Astrocyte (in vitro differentiated cells and primary cell): ENCODE measurements around the gene RIMS4.

Experiments
- EZH2 ChIP-seq: IDR thresholded peaks from 2 replicates; pipeline ENCODE4 v1.6.1; 2012; ENCODE audit warnings: mild to moderate bottlenecking, low read length, inconsistent platforms; ENCODE audit not compliant: insufficient read depth
- TF ChIP-seq, protein P1 (sequence below): IDR thresholded peaks from 2 replicates; pipeline ENCODE4 v1.5.1; 2011; ENCODE audit warnings: low read depth, mild to moderate bottlenecking, inconsistent platforms, low read length, moderate library complexity; ENCODE audit not compliant: insufficient read depth

DNA sequence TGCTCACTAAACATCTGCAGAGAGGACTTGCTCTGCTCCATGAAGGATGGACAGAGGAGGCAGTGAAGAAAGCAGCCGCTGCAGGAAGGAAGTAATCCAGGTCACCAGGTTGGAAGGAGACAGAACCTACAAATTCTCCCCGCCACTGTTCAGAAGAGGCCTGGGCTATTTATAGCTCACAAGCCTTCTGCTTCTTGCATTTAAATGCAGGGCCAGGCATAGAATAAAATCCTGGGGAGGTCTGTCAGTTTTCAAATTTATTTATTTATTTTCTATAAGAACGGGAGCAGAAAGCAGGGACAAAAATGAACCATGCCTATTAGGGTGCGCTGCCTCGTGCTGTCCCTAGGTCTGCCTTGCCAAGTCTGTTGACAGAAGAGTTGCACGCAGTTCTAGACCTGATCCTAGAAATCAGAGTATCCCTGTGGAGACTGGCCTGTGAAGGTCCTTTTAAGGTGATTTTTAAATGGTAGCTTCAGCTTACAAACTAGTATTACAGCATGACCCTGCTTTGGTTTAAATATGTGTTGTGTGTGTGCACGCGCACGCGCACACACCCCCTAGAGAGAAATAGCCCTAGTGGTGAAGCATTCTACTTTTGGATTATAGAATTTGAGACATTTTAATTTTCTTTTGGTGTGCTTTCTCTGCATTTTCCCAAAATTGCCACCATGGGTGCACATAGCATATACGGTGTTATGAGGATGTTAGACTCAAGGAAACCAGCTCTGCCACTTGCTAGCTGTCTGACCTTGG is 19.5 kb downstream of the RIMS4 start:
- no peak for TF ChIP-seq EZH2
- TF ChIP-seq, protein P1, sequence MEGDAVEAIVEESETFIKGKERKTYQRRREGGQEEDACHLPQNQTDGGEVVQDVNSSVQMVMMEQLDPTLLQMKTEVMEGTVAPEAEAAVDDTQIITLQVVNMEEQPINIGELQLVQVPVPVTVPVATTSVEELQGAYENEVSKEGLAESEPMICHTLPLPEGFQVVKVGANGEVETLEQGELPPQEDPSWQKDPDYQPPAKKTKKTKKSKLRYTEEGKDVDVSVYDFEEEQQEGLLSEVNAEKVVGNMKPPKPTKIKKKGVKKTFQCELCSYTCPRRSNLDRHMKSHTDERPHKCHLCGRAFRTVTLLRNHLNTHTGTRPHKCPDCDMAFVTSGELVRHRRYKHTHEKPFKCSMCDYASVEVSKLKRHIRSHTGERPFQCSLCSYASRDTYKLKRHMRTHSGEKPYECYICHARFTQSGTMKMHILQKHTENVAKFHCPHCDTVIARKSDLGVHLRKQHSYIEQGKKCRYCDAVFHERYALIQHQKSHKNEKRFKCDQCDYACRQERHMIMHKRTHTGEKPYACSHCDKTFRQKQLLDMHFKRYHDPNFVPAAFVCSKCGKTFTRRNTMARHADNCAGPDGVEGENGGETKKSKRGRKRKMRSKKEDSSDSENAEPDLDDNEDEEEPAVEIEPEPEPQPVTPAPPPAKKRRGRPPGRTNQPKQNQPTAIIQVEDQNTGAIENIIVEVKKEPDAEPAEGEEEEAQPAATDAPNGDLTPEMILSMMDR = no peak
